Endothelial cell of umbilical vein (primary cell): Measurements from ENCODE around the gene KCNN1. TPM values are rescaled to one million over a fixed set of nuclear protein-coding genes. Genes with fewer than 3 reads are reported as not detected.

ENCODE experiments used
- BruUV-seq: library from RNA; stranded (reverse); fragments of 400-500 nt; replicated peaks from 2 replicates; lab custom pipeline; 2021; lab: Mats Ljungman, UMichigan
- CTCF ChIA-PET: fragments of 300-600, 350-600 bp; sonication (Branson Sonifier 250); formaldehyde crosslinking; loops from one replicate; lab custom pipeline; 2021; ENCODE audit warnings: antibody characterized with exemption, inconsistent platforms; lab: Charles Lee
- POLR2A ChIA-PET: fragments of 300-600, 350-600 bp; sonication (Branson Sonifier 250); formaldehyde crosslinking; loops from one replicate; lab custom pipeline; 2021; ENCODE audit warnings: antibody characterized with exemption, inconsistent platforms; lab: Charles Lee
- DNase-seq: peaks from one replicate; pipeline ENCODE4 v3.0.0-alpha.2; 2011; ENCODE audit warnings: low read depth, low spot score
- FAIRE-seq: peaks from 2 replicates; lab custom pipeline; 2011; peaks lifted over from hg19 to GRCh38; lab: Jason Lieb, UNC
- H2AFZ ChIP-seq: 2 replicates; pipeline ENCODE4 v1.6.0; 2012; ENCODE audit warnings: low read depth, low read length, control low read depth, inconsistent platforms
- H3K27ac ChIP-seq: 2 replicates; pipeline ENCODE4 v1.5.1; 2011; ENCODE audit warnings: low read depth, mild to moderate bottlenecking, control low read depth, low read length, moderate library complexity; ENCODE audit not compliant: insufficient read depth
- H3K27me3 ChIP-seq, 2 experiments: 2 replicates each; pipeline versions ENCODE4 v1.6.0 to v1.6.1; 2011; ENCODE audit warnings: low read length in 2 of 2, mixed read lengths in 1 of 2; ENCODE audit not compliant: control insufficient read depth in 2 of 2, insufficient read depth in 2 of 2
- H3K36me3 ChIP-seq, 2 experiments: 2 replicates in 1 of 2; 3 replicates in 1 of 2; pipeline ENCODE4 v1.5.1; 2011; ENCODE audit warnings: low read length in 2 of 2, mild to moderate bottlenecking in 1 of 2, moderate library complexity in 1 of 2; ENCODE audit not compliant: control insufficient read depth in 2 of 2, insufficient read depth in 2 of 2; ENCODE audit errors: extremely low read depth in 1 of 2
- H3K4me1 ChIP-seq: 3 replicates; pipeline ENCODE4 v1.5.1; 2011; ENCODE audit warnings: mild to moderate bottlenecking, low read length; ENCODE audit not compliant: control insufficient read depth, insufficient read depth; ENCODE audit errors: extremely low read depth
- H3K4me2 ChIP-seq: 2 replicates; pipeline ENCODE4 v1.6.1; 2011; ENCODE audit warnings: low read length, control low read depth, mixed read lengths; ENCODE audit not compliant: insufficient read depth
- H3K4me3 ChIP-seq, 3 experiments: fragments of 200-600 bp in 1 of 3; sonication (generic), shearing (Covaris generic) in 1 of 3; replicated peaks in 1 of 3; 2 replicates each; pipeline ENCODE4 v1.5.1; 2011 to 2016; ENCODE audit warnings: control low read depth in 3 of 3, low read length in 3 of 3, mild to moderate bottlenecking in 2 of 3, inconsistent platforms in 1 of 3, low read depth in 1 of 3, moderate library complexity in 1 of 3; ENCODE audit not compliant: insufficient read depth in 1 of 3
- H3K79me2 ChIP-seq: 2 replicates; pipeline ENCODE4 v1.6.0; 2012; ENCODE audit warnings: low read length, inconsistent platforms; ENCODE audit not compliant: control insufficient read depth, insufficient read depth
- H3K9ac ChIP-seq: replicated peaks from 2 replicates; pipeline ENCODE3; 2011; ENCODE audit warnings: low read length, control low read depth; ENCODE audit not compliant: insufficient read depth; ENCODE audit errors: extremely low read depth
- H3K9me1 ChIP-seq: replicated peaks from 3 replicates; pipeline ENCODE4 v1.6.0; 2011; ENCODE audit warnings: mild to moderate bottlenecking, low read length; ENCODE audit not compliant: control insufficient read depth, insufficient read depth; ENCODE audit errors: extremely low read depth
- H3K9me3 ChIP-seq: replicated peaks from 2 replicates; pipeline ENCODE4 v1.5.1; 2012; ENCODE audit warnings: low read length, inconsistent platforms; ENCODE audit not compliant: control insufficient read depth, insufficient read depth
- H4K20me1 ChIP-seq: replicated peaks from 2 replicates; pipeline ENCODE3; 2011; ENCODE audit warnings: mild to moderate bottlenecking, low read length; ENCODE audit not compliant: control insufficient read depth, insufficient read depth; ENCODE audit errors: extremely low read depth
- CTCF ChIP-seq, 2 donors: IDR thresholded peaks; 1 replicate in 1 of 2; 2 replicates in 1 of 2; pipeline ENCODE4 v1.5.1; 2011; ENCODE audit warnings: low read length in 2 of 2, mild to moderate bottlenecking in 2 of 2, moderate library complexity in 2 of 2, control low read depth in 1 of 2, inconsistent platforms in 1 of 2, low read depth in 1 of 2; ENCODE audit not compliant: insufficient read depth in 1 of 2; ENCODE audit errors: extremely low read depth in 1 of 2
- EZH2 ChIP-seq: IDR thresholded peaks from 2 replicates; pipeline ENCODE4 v1.6.1; 2012; ENCODE audit warnings: borderline replicate concordance, low read depth, mild to moderate bottlenecking, moderate library complexity, low read length, inconsistent platforms; ENCODE audit not compliant: severe bottlenecking
- FOS ChIP-seq: IDR thresholded peaks from 2 replicates; pipeline ENCODE4 v1.6.1; 2011; ENCODE audit warnings: mild to moderate bottlenecking, low read length, moderate library complexity, borderline replicate concordance; ENCODE audit not compliant: insufficient read depth
- GATA2 ChIP-seq: IDR thresholded peaks from 2 replicates; pipeline ENCODE4 v1.7.0; 2011; ENCODE audit warnings: low read depth, mild to moderate bottlenecking, moderate library complexity, mixed read lengths, low read length; ENCODE audit not compliant: insufficient read length, insufficient read depth
- JUN ChIP-seq: IDR thresholded peaks from 2 replicates; pipeline ENCODE4 v1.6.1; 2011; ENCODE audit warnings: borderline replicate concordance, low read depth; ENCODE audit not compliant: insufficient read length, insufficient read depth
- MYC ChIP-seq: IDR thresholded peaks from one replicate; pipeline ENCODE4 v1.6.1; 2011; ENCODE audit warnings: mild to moderate bottlenecking, low read depth, low read length
- POLR2A ChIP-seq: IDR thresholded peaks from 2 replicates; pipeline ENCODE4 v1.6.1; 2012; ENCODE audit warnings: low read depth, mild to moderate bottlenecking, control low read depth, low read length
- POLR2AphosphoS5 ChIP-seq: IDR thresholded peaks from 2 replicates; pipeline ENCODE4 v1.6.1; 2012; ENCODE audit warnings: low read depth, mild to moderate bottlenecking, control low read depth, low read length, moderate library complexity; ENCODE audit not compliant: insufficient read depth
- dilution Hi-C: fragments of 300-500 bp; cut with MboI; formaldehyde crosslinking; loops from one replicate; pipeline ENCODE4 v1.15.0; 2019; ENCODE audit warnings: low sequenced_read_pairs; ENCODE audit not compliant: extremely low pct_ligation_motif_present
- intact Hi-C: fragments of 100-400 bp; cut with micrococcal nuclease; formaldehyde crosslinking; loops from one replicate; pipeline ENCODE4 v1.10.0; 2022
- polyA plus RNA-seq, 4 experiments: library from polyadenylated mRNA; depleted of rRNA in 3 of 4; stranded (reverse) in 3 of 4; unstranded in 1 of 4; fragments of >200 nt; gene quantifications; 2 replicates each; pipeline versions ENCODE4 v1.2.1 to v1.2.3, GENCODE V29; 2011 to 2012; ENCODE audit warnings: missing spikeins in 1 of 4
- total RNA-seq: library from RNA; stranded (reverse); gene quantifications from 2 replicates; pipeline ENCODE4 v1.2.3, GENCODE V29; 2021
- TF ChIP-seq, protein P1 (sequence below): IDR thresholded peaks from 2 replicates; pipeline ENCODE4 v1.6.1; 2011; ENCODE audit not compliant: insufficient read depth, insufficient read length

Gene KCNN1
- total and polyA plus RNA-seq, 2 donors (not counting 3 experiments of a cell fraction or from before 2014, with no cell fraction given): 0.18 to 0.80 TPM

DNA sequence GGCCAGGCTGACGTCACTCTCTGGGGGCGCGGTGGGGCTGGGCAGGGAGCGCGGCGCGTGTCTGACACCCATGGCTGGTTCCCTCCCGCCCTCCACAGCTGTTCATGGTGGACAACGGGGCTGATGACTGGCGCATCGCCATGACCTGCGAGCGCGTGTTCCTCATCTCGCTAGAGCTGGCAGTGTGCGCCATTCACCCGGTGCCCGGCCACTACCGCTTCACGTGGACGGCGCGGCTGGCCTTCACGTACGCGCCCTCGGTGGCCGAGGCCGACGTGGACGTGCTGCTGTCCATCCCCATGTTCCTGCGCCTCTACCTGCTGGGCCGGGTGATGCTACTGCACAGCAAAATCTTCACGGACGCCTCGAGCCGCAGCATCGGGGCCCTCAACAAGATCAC is 14.7 kb downstream of the KCNN1 start:
- H3K9me1 ChIP-seq: no peaks in the 10 kb centered on the region
- H3K9me3 ChIP-seq: no peaks in the 10 kb centered on the region
- TF ChIP-seq POLR2A (no peak), CTCF (IDR thresholded peaks at IDR 0.05; ENCODE audit: extremely low read depth in 1 of 2, insufficient read depth in 1 of 2, low read depth in 1 of 2, low read length in 2 of 2) (no peak), POLR2AphosphoS5 (no peak), EZH2 (no peak), MYC (no peak), FOS (no peak), JUN (no peak), GATA2 (no peak)
- TF ChIP-seq, protein P1, sequence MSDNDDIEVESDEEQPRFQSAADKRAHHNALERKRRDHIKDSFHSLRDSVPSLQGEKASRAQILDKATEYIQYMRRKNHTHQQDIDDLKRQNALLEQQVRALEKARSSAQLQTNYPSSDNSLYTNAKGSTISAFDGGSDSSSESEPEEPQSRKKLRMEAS: no peak
- DNase-seq (no peak), FAIRE-seq (no peak)
- no peaks in the 10 kb centered on the region for H3K4me1 ChIP-seq
- H3K4me2 ChIP-seq: no peak overlapping the region
- BruUV-seq: no TSS peak
- no peaks in the 10 kb centered on the region for H4K20me1 ChIP-seq
- no peak overlapping the region for H3K9ac ChIP-seq
- no peaks in the 10 kb centered on the region for H3K27me3 ChIP-seq
- H3K27ac ChIP-seq: no peak overlapping the region
- no peaks in the 10 kb centered on the region for H3K79me2 ChIP-seq
- no peak overlapping the region for H2AFZ ChIP-seq
- no peaks in the 10 kb centered on the region for H3K36me3 ChIP-seq
- POLR2A ChIA-PET: no interaction called here
- dilution Hi-C loops (no loop called here), intact Hi-C loops (no loop called here)
- no peak overlapping the region for H3K4me3 ChIP-seq
- CTCF ChIA-PET: interaction anchor here (0.9 to 1.0 kb wide), 2 partner anchors 12 to 15 kb away, joined by 3 to 4 read pairs; no protein-coding TSS in a partner anchor
